Measurements from ENCODE around the gene RAB3B. TPM values are rescaled to one million over a fixed set of nuclear protein-coding genes. Genes with fewer than 3 reads are reported as not detected.
"Not testable (repeated sequence)": the region's sequence is repeated elsewhere in the genome, so short reads cannot be mapped to it uniquely, and the experiment has no call there.

Gene RAB3B
- polyA plus RNA-seq, 3 donors, result 4.8 to 5.1 (median 4.8) TPM

DNA sequence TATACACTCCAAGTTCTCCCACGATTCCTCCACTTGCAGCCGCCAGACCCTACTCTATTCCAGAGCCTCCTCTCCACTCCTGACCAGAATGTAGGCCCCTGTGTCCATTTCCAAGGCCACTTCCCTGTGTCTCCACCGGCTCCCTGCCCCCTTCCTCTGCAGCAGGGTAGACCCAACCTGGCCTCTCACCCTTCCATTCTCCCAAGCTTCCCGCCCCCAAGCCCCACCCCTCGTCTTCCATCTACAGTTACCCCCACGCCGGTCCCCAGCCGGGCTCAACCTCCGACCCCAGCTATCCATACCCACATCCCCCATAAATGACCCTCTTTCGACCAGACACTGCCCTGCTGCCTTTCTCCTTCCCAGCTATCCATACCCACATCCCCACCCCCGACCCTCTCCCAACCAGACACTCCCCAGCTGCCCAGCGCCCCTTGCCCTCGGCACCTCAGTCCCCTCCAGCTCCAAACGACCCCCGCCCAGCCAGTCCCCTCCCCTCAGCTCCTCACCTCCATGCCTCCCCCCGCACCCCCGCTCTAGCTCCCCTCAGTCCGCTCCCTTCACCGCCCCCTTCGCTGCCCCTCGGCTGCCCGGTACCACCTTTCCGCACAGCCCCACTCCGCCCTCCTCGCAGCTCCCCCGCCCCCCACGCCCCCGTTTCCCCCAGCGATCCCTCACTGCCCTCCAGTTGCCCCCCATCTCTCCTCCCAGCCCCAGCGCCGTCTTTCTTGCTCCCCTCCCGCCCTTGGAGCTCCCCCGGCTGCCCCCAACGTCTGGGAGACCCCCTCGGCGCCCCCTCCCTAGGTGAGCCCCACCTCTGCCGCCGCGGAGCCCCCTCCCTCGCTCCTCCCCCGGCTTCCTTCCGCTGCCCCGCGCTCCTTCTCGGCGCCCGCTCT lies 670 bp downstream of the RAB3B start:
- DNase-seq (ENCODE audit: low read depth in 3 of 3, low spot score in 2 of 3), result no peak

GRCh38 chr1:51988254-51988653 lies 2.2 kb downstream of the RAB3B start:
- no peak for DNase-seq (ENCODE audit: low read depth in 3 of 3, low spot score in 2 of 3)

GRCh38 chr1:51986718-51987117 lies 3.8 kb downstream of the RAB3B start:
- no peak for DNase-seq (ENCODE audit: low read depth in 3 of 3, low spot score in 2 of 3)

DNA sequence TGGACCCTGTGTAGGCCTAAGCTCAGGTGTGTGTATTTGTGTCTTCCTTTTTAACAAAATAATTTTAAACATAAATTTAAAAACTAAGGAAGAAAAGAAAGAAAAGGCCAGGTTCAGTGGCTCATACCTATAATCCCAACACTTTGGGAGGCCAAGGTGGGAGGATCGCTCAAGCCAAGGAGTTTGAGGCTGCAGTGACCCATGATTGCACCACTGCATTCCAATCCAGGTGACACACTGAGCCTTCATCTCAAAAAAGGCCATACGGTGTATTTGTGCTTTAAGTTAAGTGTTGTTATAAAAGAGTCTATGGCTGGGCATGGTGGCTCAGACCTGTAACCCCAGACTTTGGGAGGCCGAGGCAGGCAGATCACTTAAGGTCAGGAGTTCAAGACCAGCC lies 8.3 kb downstream of the RAB3B start:
- DNase-seq (ENCODE audit: low read depth in 3 of 3, low spot score in 2 of 3), result no peak

DNA sequence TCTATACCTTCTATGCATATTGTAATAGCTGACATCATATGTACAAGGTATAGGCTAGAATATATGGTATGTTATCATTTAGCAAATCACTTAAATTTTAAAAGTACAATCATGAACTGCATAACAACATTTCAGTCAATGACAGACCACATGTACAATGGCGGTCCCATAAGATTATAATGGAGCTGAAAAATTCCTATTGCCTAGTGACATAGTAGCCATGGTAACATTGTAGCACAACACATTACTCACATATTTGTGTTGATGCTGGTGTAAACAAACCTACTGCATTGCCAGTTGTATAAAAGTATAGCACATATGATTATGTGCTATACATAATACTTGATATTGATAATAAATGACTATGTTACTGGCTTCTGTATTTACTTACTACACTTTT lies 8.9 kb downstream of the RAB3B start:
- DNase-seq (ENCODE audit: low read depth in 3 of 3, low spot score in 2 of 3), result no peak

GRCh38 chr1:51978099-51978498 lies 12.4 kb downstream of the RAB3B start:
- DNase-seq (ENCODE audit: low read depth in 3 of 3, low spot score in 2 of 3), result no peak

DNA sequence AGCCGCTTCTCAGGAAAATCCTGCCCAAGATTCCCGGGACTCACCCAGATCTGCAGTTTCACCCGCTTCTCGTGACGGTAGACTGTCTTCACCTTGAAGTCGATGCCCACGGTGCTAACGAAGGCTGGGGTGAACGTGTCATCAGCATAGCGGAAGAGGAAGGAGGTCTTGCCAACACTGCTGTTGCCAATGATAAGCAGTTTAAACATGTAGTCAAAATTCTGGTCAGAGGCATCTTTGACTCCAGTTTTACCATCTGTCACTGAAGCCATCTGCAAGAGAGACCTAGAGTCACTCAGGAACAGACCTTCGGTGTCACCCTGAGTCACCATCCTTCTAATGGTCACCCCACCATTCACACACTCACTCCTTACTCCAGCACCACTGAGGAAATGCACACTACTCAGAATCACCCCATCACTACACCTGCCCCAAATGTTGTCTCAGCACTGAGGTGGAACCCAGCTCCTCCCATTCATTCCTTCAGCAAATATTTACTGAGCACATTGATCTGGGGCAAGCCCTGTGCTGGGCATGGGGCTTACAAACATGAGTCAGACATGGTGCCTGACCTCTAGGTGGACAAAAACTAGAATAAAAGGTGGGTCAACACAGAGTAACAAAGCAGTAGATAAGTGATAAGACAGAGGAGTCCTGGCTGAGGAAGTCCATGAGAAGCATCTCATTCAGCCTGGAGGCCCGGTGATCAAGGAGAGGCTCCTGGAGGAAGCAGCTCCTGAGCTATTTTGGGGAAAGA lies 13.5 kb downstream of the RAB3B start:
- no peak for DNase-seq (ENCODE audit: low read depth in 3 of 3, low spot score in 2 of 3)

DNA sequence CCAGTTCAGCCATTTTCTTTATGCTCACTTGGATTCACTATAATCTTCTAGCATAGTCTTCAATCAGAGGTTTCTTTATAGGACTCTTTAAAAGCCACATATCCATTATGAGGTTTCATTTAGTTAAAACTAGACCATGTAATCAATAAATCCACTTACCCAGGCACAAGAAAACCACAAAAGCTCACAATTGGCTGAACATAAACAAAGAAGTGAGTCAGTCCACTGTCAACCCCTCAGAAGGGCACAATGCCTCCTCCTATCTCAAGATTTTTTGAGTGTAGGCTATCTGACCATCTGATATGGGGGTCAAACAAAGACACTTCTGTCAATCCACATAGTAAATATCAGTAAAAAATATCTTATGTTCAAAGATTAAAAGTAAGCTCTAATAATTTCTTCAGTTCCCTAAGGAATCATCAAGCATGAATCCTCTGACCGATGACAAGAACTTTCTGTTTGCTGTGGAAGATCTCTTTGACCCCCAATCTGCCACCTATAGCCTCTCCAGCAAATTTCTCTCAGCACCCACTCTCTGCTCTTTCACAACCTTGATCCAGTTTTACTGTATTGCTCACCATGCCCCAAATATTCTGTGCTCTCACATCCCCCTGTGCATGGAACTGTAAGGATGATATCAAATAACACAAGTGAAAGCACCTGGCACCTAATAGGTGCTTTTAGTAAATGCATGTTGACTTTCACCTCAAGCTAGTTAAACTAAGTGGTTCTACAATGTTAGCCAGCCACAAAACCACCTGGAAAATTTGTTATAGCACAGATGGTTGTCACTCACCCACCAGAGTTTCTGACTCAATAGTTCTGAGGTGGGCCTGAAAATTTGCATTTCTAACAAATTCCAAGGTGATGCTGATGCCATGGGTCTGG lies 16.7 kb downstream of the RAB3B start:
- DNase-seq (ENCODE audit: low read depth in 3 of 3, low spot score in 2 of 3), result no peak

- no peak for DNase-seq (ENCODE audit: low read depth in 3 of 3, low spot score in 2 of 3)
Measured at GRCh38 chr1:51969038-51969705, 21.3 kb downstream of the RAB3B start.

- no peak for DNase-seq (ENCODE audit: low read depth in 3 of 3, low spot score in 2 of 3)
Measured at GRCh38 chr1:51968632-51969031, 21.9 kb downstream of the RAB3B start.

- DNase-seq (ENCODE audit: low read depth in 3 of 3, low spot score in 2 of 3), result not testable (repeated sequence)
Measured at GRCh38 chr1:51967213-51967791, 23.2 kb downstream of the RAB3B start.

- no peak for DNase-seq (ENCODE audit: low read depth in 3 of 3, low spot score in 2 of 3)
Measured at GRCh38 chr1:51966559-51966958, 23.9 kb downstream of the RAB3B start.

GRCh38 chr1:51964309-51964696 lies 26.2 kb downstream of the RAB3B start:
- no peak for DNase-seq (ENCODE audit: low read depth in 3 of 3, low spot score in 2 of 3)

DNA sequence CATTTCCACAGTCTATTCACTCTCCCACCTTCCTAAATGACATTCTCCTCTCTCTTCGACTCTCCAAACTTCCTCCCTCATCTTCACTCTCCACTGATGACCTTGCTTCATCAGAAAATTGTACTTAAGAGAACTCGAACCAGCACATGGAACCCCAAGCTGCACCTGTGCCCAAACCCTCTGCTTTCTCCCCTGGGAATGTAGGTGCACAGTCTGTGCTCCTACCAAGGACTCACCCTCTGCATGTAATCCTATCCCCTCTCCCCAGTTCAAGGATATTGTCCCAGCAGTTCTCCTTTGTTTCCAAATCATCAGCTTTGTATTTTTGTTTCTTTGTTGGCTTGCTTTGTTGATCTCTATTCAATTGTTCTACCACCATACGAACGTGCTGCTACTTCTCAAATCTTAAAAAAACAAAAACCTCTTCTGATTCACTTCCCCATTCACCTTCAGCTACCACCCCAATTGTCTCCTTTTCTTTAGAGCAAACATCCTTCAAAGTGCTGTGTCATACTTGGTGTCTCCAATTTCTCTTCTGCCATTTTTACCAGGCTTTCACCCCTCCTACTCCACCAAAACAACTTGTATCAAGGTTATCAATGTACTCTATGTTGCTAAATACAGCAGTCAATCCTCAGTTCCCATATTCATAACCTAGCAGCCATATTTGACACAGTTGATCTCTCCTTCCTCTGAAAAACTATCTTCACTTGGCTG lies 26.8 kb downstream of the RAB3B start:
- no peak for DNase-seq (ENCODE audit: low read depth in 3 of 3, low spot score in 2 of 3)

DNA sequence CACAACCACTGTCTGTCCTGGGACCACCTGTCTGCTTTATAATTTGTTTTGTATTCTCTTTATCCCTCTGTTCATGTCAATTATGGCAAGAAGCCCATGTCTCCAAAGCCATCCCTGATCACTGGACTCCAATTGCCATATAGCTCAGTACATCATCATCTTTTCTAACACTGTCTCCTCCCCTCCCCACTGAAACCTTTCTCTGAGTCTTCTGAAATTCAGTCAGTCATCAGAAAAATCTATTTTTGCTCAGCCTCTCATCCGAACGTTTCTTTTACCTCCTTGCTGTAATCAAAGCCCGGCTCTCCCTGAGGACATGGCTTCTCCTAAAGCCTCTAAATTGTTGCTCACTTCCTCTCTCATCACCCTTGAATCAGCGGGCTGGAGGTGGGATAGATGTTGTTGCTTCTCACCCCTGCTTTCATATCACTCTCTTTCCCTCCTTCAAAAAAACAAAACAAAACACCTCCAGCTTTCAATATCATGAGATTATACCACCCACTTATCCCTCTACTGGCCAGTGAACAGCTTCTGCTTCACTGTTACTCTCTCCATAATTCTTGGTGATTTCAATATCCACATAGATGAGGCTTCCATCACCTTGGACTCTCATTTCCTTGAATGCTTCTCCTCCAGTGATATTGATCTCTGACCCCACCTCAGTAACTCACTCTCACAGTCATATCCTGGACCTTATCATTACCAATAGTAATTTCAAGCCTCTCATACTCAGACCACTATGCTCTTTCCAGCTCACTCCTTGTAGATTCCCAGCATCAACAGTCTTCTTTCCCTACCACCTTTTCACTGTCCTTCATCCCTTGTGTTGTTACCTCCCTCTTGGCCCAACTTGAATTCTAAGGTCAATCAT lies 27.8 kb downstream of the RAB3B start:
- DNase-seq (ENCODE audit: low read depth in 3 of 3, low spot score in 2 of 3), result no peak

- DNase-seq (ENCODE audit: low read depth in 3 of 3, low spot score in 2 of 3), result no peak
Measured at GRCh38 chr1:51961954-51962353, 28.5 kb downstream of the RAB3B start.

GRCh38 chr1:51961231-51961630 lies 29.3 kb downstream of the RAB3B start:
- DNase-seq (ENCODE audit: low read depth in 3 of 3, low spot score in 2 of 3), result no peak

DNA sequence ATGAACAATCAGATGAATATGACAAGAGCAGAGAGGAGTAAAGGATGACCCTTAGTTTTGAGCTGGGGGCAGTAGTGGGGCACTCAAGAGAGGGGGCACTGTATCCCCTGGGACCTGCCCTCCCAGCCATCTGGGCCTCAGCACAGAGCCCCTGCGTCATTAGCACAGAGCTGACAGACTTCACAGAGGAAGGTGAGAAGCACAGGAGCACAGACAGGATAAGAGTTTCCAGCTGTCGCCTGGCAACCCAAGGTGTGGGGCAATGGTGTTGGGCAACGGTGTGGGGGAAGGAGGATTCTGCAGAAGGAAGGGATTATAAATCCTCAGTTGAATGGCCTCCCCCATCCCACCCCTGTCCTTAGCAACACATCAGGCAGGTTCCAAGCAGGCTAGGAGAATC lies 30.2 kb downstream of the RAB3B start:
- DNase-seq (ENCODE audit: low read depth in 3 of 3, low spot score in 2 of 3), result no peak
